Right lobe of liver (tissue), 4 donors: ENCODE measurements around the gene PLS3.

ENCODE experiments used
- POLR2A ChIP-seq: fragments of 450-650 bp; IDR thresholded peaks from one replicate; pipeline ENCODE4 v1.6.1; 2017; ENCODE audit warnings: antibody characterized with exemption, mild to moderate bottlenecking
- TF ChIP-seq, protein P1 (sequence below), 4 donors: fragments of 200-600 bp in 3 of 4; fragments of 450-650 bp in 1 of 4; IDR thresholded peaks; one replicate each; pipeline versions ENCODE4 v1.5.1 to v1.8.0; 2016 to 2022; ENCODE audit warnings: antibody characterized with exemption in 4 of 4, mild to moderate bottlenecking in 2 of 4
- donor health status: DM: no; HTN: no; CAD: no.
- donor health status: DM: no; HTN: no; CAD: no.
- donor health status: DM: no; HTN: yes; CAD: no.

DNA sequence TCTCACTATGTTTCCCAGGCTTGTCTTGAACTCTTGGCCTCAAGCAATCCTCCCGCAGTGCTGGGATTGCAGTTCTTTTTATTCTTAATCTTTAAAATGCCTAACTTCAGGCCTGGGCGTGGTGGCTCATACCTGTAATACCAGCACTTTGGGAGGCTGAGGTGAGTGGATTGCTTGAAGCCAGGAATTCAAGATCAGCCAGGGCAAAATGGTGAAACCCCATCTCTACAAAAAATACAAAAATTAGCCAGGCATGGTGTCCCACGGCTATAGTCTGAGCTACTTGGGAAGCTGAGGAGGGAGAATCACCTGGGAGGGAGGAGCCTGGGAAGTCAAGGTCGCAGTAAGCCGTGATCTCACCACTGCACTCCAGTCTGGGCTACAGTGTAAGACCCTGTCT is 45.9 kb downstream of the PLS3 start:
- TF ChIP-seq, protein P1, sequence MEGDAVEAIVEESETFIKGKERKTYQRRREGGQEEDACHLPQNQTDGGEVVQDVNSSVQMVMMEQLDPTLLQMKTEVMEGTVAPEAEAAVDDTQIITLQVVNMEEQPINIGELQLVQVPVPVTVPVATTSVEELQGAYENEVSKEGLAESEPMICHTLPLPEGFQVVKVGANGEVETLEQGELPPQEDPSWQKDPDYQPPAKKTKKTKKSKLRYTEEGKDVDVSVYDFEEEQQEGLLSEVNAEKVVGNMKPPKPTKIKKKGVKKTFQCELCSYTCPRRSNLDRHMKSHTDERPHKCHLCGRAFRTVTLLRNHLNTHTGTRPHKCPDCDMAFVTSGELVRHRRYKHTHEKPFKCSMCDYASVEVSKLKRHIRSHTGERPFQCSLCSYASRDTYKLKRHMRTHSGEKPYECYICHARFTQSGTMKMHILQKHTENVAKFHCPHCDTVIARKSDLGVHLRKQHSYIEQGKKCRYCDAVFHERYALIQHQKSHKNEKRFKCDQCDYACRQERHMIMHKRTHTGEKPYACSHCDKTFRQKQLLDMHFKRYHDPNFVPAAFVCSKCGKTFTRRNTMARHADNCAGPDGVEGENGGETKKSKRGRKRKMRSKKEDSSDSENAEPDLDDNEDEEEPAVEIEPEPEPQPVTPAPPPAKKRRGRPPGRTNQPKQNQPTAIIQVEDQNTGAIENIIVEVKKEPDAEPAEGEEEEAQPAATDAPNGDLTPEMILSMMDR (IDR thresholded peaks at IDR 0.05) = no peak
- no peak for TF ChIP-seq POLR2A
